Mesendoderm (in vitro differentiated cells): ENCODE measurements around the gene KRTAP12-4.
"Not testable (repeated sequence)": the region's sequence is repeated elsewhere in the genome, so short reads cannot be mapped to it uniquely, and the experiment has no call there.

Source experiments
- DNase-seq: peaks from one replicate; pipeline ENCODE4 v3.0.0; 2013
- H2AK5ac ChIP-seq: 2 replicates; pipeline ENCODE4 v1.6.1; 2013; ENCODE audit warnings: low read length, inconsistent platforms
- H2BK120ac ChIP-seq: 2 replicates; pipeline ENCODE4 v1.6.1; 2013; ENCODE audit warnings: low read depth, mild to moderate bottlenecking, low read length, moderate library complexity, mixed read lengths
- H2BK15ac ChIP-seq: replicated peaks from 2 replicates; pipeline ENCODE4 v1.6.1; 2013; ENCODE audit warnings: low read depth, mild to moderate bottlenecking, moderate library complexity
- H2BK5ac ChIP-seq: 2 replicates; pipeline ENCODE4 v1.6.1; 2013; ENCODE audit warnings: low read length, inconsistent platforms
- H3K18ac ChIP-seq: 2 replicates; pipeline ENCODE4 v1.6.1; 2013; ENCODE audit warnings: mild to moderate bottlenecking, low read length, mixed read lengths
- H3K23ac ChIP-seq: one replicate; pipeline ENCODE4 v1.6.1; 2013; ENCODE audit warnings: low read length
- H3K27ac ChIP-seq: 2 replicates; pipeline ENCODE4 v1.5.1; 2013; ENCODE audit warnings: low read depth, mild to moderate bottlenecking, inconsistent platforms, low read length, moderate library complexity
- H3K27me3 ChIP-seq: 2 replicates; pipeline ENCODE4 v1.6.1; 2013; ENCODE audit warnings: low read length, control low read depth, mild to moderate bottlenecking, inconsistent platforms; ENCODE audit not compliant: insufficient read depth, poor library complexity
- H3K36me3 ChIP-seq: 2 replicates; pipeline ENCODE4 v1.6.1; 2013; ENCODE audit warnings: low read length, inconsistent platforms; ENCODE audit not compliant: control insufficient read depth, insufficient read depth
- H3K4ac ChIP-seq: one replicate; pipeline ENCODE4 v1.6.1; 2013; ENCODE audit warnings: low read depth, mild to moderate bottlenecking, low read length, moderate library complexity
- H3K4me1 ChIP-seq: 2 replicates; pipeline ENCODE4 v1.6.1; 2013; ENCODE audit warnings: low read depth, low read length, inconsistent platforms; ENCODE audit not compliant: control insufficient read depth
- H3K4me2 ChIP-seq: 2 replicates; pipeline ENCODE4 v1.6.1; 2013; ENCODE audit warnings: low read length
- H3K4me3 ChIP-seq: 2 replicates; pipeline ENCODE4 v1.5.1; 2013; ENCODE audit warnings: mild to moderate bottlenecking, low read length
- H3K56ac ChIP-seq: one replicate; pipeline ENCODE4 v1.6.1; 2013; ENCODE audit warnings: low read length
- H3K79me1 ChIP-seq: 2 replicates; pipeline ENCODE4 v1.6.1; 2013; ENCODE audit warnings: low read length, inconsistent platforms
- H3K79me2 ChIP-seq: 2 replicates; pipeline ENCODE4 v1.6.1; 2013; ENCODE audit warnings: mild to moderate bottlenecking, low read length; ENCODE audit not compliant: control insufficient read depth, insufficient read depth
- H3K9ac ChIP-seq: 2 replicates; pipeline ENCODE4 v1.6.1; 2013; ENCODE audit warnings: low read length, inconsistent platforms
- H4K5ac ChIP-seq: one replicate; pipeline ENCODE4 v1.6.1; 2013; ENCODE audit warnings: low read length
- H4K8ac ChIP-seq: one replicate; pipeline ENCODE4 v1.6.1; 2013; ENCODE audit warnings: low read depth, mild to moderate bottlenecking, control low read depth, low read length, moderate library complexity
- WGBS: extraction: QIAGEN DNeasy Blood & Tissue Kit; methylation state at CpG from one replicate; pipeline ENCODE4 v1.1.7; 2013; ENCODE audit warnings: low lambda C conversion rate, missing lambda C conversion rate; ENCODE audit not compliant: insufficient coverage; ENCODE audit errors: extremely low coverage; 5-methylcytosine and 5-hydroxymethylcytosine counted together

Gene KRTAP12-4

GRCh38 chr21:44701023-44701400, 46.6 kb upstream of the KRTAP12-4 start:
- H3K79me2 ChIP-seq, result peaks cover 10% of the 10 kb centered on the region
- no CpG with 5 or more reads among the region's 14 CpGs for WGBS
- H3K4me3 ChIP-seq, result no peak overlapping the region
- no peak overlapping the region for H4K5ac ChIP-seq
- peaks cover 17% of the 10 kb centered on the region for H3K4me1 ChIP-seq
- no peak overlapping the region for H2BK5ac ChIP-seq
- no peak overlapping the region for H2BK120ac ChIP-seq
- H3K79me1 ChIP-seq, result peaks cover 7% of the 10 kb centered on the region
- no peak overlapping the region for H3K4ac ChIP-seq
- no peak overlapping the region for H3K4me2 ChIP-seq
- no peak overlapping the region for H4K8ac ChIP-seq
- no peak overlapping the region for H3K56ac ChIP-seq
- no peaks in the 10 kb centered on the region for H3K36me3 ChIP-seq
- H2AK5ac ChIP-seq, result no peak overlapping the region
- no peak overlapping the region for H3K18ac ChIP-seq
- no peak overlapping the region for H3K23ac ChIP-seq
- H3K27me3 ChIP-seq, result no peaks in the 10 kb centered on the region
- H3K9ac ChIP-seq, result no peak overlapping the region
- no peak overlapping the region for H2BK15ac ChIP-seq
- DNase-seq, result no peak
- H3K27ac ChIP-seq, result no peak overlapping the region

DNA sequence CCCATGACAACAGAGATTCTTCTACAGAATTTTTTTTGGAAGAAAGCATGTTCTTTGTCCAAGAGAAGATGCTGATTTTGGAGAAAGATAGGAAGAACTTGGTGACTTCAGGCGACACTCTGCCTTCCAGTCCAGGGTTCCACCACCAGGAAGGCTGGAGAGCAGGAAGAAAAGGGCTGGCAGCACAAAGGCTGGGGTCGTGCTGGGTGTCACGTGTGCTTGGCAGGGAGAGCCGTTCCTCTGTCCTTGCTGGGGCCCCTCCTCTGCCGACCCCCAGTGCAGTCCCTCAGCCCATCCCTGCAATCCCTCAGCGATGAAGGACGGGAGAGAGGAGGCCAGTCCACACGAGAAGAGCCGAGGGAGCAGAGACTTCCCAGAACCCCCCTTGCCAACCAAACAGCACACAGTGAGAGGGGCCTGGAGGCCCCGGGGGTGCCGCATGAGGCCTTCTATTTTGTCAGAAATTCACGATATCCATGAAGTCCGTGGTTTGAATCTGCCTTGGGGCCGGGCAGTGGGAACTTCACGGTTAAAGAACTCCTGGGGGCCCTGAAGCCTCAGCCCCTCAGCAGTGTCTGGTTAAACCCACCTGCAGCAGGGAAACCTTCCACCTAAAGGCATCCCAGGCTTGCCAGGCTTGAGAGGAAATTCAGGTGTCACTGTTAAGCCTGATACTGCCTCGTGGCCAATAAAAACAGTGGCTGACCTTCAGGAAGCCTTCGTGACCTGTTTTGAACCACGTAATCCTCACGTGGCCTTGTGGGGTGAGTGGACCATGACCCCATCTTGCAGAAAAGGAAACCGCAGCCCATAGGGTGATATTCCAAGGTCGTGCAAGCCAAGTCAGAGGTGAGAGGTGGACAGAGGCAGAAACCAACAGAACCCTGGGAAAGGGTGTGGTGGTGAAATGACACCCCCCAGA, 45.9 kb upstream of the KRTAP12-4 start:
- Histone ChIP-seq H4K8ac (no peak overlapping the region), H3K9ac (no peak overlapping the region), H3K27me3 (no peaks in the 10 kb centered on the region), H3K56ac (peak overlapping the region; percentile 9), H4K5ac (no peak overlapping the region), H3K4me1 (peaks cover 16% of the 10 kb centered on the region), H2BK5ac (no peak overlapping the region), H3K18ac (no peak overlapping the region), H3K4me2 (no peak overlapping the region), H3K23ac (no peak overlapping the region), H3K36me3 (no peaks in the 10 kb centered on the region), H3K27ac (no peak overlapping the region), H3K79me1 (peaks cover 7% of the 10 kb centered on the region), H3K4ac (no peak overlapping the region), H3K79me2 (peaks cover 12% of the 10 kb centered on the region), H2BK120ac (no peak overlapping the region), H2BK15ac (no peak overlapping the region), H3K4me3 (no peak overlapping the region), H2AK5ac (no peak overlapping the region)
- DNase-seq, result no peak
- WGBS, result no CpG with 5 or more reads among the region's 21 CpGs

- no peak overlapping the region for H2AK5ac ChIP-seq
- no peaks in the 10 kb centered on the region for H3K36me3 ChIP-seq
- peaks cover 7% of the 10 kb centered on the region for H3K79me1 ChIP-seq
- H3K79me2 ChIP-seq, result peaks cover 12% of the 10 kb centered on the region
- no peak overlapping the region for H3K18ac ChIP-seq
- DNase-seq, result no peak
- no CpG with 5 or more reads among the region's 17 CpGs for WGBS
- no peak overlapping the region for H3K9ac ChIP-seq
- H2BK15ac ChIP-seq, result no peak overlapping the region
- H3K56ac ChIP-seq, result peak overlapping the region; percentile 67
- H3K4me1 ChIP-seq, result peaks cover 16% of the 10 kb centered on the region
- no peak overlapping the region for H3K4ac ChIP-seq
- no peak overlapping the region for H2BK5ac ChIP-seq
- H2BK120ac ChIP-seq, result no peak overlapping the region
- H3K4me2 ChIP-seq, result no peak overlapping the region
- H3K27me3 ChIP-seq, result no peaks in the 10 kb centered on the region
- H3K23ac ChIP-seq, result no peak overlapping the region
- H4K5ac ChIP-seq, result no peak overlapping the region
- H4K8ac ChIP-seq, result no peak overlapping the region
- H3K4me3 ChIP-seq, result no peak overlapping the region
- H3K27ac ChIP-seq, result no peak overlapping the region
These were observed 45.1 kb upstream of the KRTAP12-4 start for GRCh38 chr21:44699502-44700001.

GRCh38 chr21:44697811-44698734, 43.6 kb upstream of the KRTAP12-4 start:
- Histone ChIP-seq H3K18ac (no peak overlapping the region), H3K4ac (peak overlapping the region; percentile 1), H3K27ac (no peak overlapping the region), H3K56ac (peak overlapping the region; percentile 79), H3K4me3 (no peak overlapping the region), H3K4me1 (peaks cover 9% of the 10 kb centered on the region), H2BK120ac (no peak overlapping the region), H4K8ac (no peak overlapping the region), H2BK5ac (peak overlapping the region; percentile 11), H3K23ac (peak overlapping the region; percentile 45), H3K4me2 (no peak overlapping the region), H2BK15ac (no peak overlapping the region), H2AK5ac (no peak overlapping the region), H3K79me2 (peaks cover 5% of the 10 kb centered on the region), H3K9ac (peak overlapping the region; percentile 15), H4K5ac (no peak overlapping the region), H3K79me1 (peaks cover 7% of the 10 kb centered on the region), H3K36me3 (no peaks in the 10 kb centered on the region), H3K27me3 (no peaks in the 10 kb centered on the region)
- WGBS, result no CpG with 5 or more reads among the region's 35 CpGs
- peak; percentile 87 for DNase-seq

DNA sequence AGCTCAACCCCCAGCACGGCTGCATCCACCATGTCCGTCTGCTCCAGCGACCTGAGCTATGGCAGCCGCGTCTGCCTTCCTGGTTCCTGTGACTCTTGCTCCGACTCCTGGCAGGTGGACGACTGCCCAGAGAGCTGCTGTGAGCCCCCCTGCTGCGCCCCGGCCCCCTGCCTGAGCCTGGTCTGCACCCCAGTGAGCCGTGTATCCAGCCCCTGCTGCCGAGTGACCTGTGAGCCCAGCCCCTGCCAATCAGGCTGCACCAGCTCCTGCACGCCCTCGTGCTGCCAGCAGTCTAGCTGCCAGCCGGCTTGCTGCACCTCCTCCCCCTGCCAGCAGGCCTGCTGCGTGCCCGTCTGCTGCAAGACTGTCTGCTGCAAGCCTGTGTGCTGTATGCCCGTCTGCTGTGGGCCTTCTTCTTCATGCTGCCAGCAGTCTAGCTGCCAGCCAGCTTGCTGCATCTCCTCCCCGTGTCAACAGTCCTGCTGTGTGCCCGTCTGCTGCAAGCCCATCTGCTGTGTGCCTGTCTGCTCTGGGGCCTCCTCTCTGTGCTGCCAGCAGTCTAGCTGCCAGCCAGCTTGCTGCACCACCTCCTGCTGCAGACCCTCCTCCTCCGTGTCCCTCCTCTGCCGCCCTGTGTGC, 42.8 kb upstream of the KRTAP12-4 start, which contains the start of gene KRTAP10-12:
TSS of gene KRTAP10-12 (plus strand) at position 1 of the 639 bp plus-strand sequence. CDS start at position 31, 30 bp downstream.
- not testable (repeated sequence) for H3K79me1 ChIP-seq, H2AK5ac ChIP-seq, H4K8ac ChIP-seq, H3K4me2 ChIP-seq, H3K18ac ChIP-seq, H3K36me3 ChIP-seq, H3K4me1 ChIP-seq, H3K79me2 ChIP-seq, H2BK15ac ChIP-seq, H3K27ac ChIP-seq, H3K4ac ChIP-seq, DNase-seq, H2BK120ac ChIP-seq, H2BK5ac ChIP-seq, H3K27me3 ChIP-seq, H3K4me3 ChIP-seq, H4K5ac ChIP-seq
- Histone ChIP-seq H3K23ac (peak within 1 kb of the TSS; percentile 45), H3K9ac (peak within 1 kb of the TSS; percentile 15), H3K56ac (peak within 1 kb of the TSS; percentile 79)
- WGBS, result no CpG with 5 or more reads among the region's 21 CpGs
